Endometrial microvascular endothelial cells (primary cell): ENCODE measurements around the gene BCL2. TPM values are rescaled to one million over a fixed set of nuclear protein-coding genes. Genes with fewer than 3 reads are reported as not detected.
"Not testable (repeated sequence)": the region's sequence is repeated elsewhere in the genome, so short reads cannot be mapped to it uniquely, and the experiment has no call there.

Source experiments
- in situ Hi-C: cut with HindIII; loops from 2 replicates; pipeline ENCODE4 v1.10.0; 2017; ENCODE audit warnings: low sequenced_read_pairs, low pct_unique_long_range_greater_than_20kb; ENCODE audit errors: inconsistent ontology term
- total RNA-seq: library from RNA; depleted of rRNA; stranded (reverse); fragments of >200 nt; gene quantifications from one replicate; pipeline ENCODE4 v1.2.3, GENCODE V29; 2015; ENCODE audit errors: inconsistent ontology term

The BCL2 gene
- total RNA-seq, 1 donor from 2014 or later, result 0.56 TPM

GRCh38 chr18:63197246-63197869, 122.2 kb downstream of the BCL2 start:
- in situ Hi-C loops, result no loop called here

- in situ Hi-C loops, result no loop called here
Measured at GRCh38 chr18:63195326-63196159, 124.0 kb downstream of the BCL2 start.

DNA sequence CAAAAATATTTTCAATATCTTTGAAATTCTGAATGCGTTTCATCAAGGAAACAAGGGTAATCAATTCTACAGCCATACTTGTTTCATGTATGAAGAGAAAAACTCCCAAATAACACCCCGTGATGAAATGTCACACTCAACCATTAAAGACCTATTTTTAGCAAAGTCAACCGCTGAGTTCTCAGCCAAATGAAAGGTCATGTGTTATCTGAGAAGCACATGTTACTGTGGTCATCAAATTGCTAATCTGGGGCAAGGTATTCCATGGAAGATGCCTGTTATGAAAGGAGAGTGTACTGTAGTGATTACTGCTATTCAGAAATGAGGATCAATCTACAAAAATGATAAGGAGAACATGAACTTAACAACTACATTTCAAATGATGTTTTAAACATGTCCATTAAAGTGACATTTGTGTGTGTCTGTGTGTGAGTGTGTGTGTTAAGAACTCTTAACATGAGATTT, 126.7 kb downstream of the BCL2 start:
- in situ Hi-C loops, result no loop called here

DNA sequence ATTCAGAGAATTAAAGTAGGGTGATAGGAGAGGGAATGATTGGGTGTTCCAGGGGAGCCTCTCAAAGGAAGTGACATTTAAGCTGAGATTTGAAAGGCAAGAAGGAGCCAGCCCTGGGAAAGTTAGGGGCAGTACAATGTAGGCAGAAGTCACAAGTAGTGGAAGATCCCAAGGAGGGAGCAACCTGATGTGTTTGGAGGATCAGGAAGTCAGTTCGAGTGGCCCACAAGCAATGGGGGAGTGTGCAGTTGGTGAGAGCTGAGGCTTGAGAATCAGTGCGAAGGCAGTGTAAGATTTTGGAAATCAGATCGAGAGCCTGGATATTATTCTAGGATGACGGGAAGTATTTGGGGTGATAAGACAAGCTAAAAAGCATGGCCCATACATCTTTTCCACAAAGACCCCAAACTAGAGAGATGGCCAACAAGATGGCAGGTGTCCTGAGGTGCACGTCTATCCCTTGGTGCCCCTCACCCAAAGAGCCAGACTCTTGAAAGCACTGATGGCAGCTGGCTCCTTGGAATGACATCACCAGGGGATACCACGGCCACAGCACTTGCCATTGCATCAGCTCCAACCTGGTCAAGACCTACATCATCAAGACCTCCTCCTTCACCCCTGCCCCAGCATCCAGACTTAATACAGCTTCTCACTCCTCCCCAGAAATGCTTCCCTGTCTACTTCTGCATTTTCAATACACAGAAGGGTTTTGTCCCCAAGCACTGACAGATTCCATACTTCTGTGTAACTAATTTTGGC, 127.3 kb downstream of the BCL2 start:
- in situ Hi-C loops, result no loop called here

DNA sequence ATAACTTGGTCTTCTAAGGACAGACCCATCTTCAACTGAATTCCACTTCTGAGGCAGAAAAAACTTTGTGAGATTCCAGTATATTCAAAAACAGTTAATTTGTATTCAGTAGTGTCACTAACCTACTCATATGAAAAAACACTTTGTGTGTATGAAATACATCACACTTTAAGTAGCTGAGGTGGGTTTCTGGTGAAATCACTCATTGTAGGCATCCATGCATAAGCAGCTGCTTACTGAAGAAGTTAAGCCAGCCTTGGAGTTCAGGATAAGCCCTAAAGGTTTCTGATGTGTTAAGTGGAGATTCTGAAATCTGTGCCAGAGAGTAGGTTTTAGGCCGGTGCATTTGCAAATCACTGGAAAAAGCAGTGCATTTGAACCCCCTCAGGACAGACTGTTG, 128.2 kb downstream of the BCL2 start:
- in situ Hi-C loops, result no loop called here

- in situ Hi-C loops, result not testable (repeated sequence)
Measured at GRCh38 chr18:63190838-63191237, 128.7 kb downstream of the BCL2 start.

DNA sequence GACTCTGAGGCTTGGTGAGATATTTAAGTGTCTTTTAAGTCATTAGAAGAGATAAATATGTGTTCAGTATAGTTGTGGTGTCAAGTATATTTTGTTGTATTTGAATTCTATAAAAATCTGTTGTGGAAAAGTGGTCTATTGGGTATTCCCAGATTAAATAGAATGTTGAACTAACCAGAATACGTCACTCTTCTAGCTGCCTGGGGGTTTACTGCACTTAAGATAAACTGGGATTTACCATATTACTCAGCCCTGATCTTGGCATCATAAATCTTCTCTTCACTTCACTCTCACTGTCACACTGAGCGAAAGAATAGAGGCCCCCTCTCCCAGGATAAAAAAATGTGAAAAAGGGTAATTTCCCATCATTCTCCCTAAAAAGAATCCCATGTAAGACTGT, 129.8 kb downstream of the BCL2 start:
- in situ Hi-C loops, result no loop called here

DNA sequence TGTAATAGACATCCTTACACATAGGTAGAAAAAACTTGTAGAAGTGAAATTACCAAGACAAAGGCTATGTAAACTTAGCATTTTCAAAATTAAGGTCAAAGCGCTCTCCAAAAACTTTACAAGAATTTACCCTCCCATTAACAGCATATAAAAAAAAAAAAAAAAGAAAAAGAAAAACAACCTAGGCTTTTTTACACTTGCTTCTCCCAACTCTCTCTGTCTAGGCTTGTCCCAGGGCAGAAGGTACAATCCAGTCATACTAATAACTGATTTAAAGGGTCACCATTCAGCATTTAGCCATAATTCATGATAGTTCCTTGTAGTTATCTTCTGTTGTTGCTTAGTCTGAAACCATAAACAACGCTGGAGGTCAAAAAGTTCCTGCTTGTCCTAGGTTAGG, 130.5 kb downstream of the BCL2 start:
- in situ Hi-C loops, result no loop called here

- in situ Hi-C loops, result no loop called here
Measured at GRCh38 chr18:63187791-63188460, 131.6 kb downstream of the BCL2 start.

- in situ Hi-C loops, result no loop called here
Measured at GRCh38 chr18:63187223-63187574, 132.4 kb downstream of the BCL2 start.

DNA sequence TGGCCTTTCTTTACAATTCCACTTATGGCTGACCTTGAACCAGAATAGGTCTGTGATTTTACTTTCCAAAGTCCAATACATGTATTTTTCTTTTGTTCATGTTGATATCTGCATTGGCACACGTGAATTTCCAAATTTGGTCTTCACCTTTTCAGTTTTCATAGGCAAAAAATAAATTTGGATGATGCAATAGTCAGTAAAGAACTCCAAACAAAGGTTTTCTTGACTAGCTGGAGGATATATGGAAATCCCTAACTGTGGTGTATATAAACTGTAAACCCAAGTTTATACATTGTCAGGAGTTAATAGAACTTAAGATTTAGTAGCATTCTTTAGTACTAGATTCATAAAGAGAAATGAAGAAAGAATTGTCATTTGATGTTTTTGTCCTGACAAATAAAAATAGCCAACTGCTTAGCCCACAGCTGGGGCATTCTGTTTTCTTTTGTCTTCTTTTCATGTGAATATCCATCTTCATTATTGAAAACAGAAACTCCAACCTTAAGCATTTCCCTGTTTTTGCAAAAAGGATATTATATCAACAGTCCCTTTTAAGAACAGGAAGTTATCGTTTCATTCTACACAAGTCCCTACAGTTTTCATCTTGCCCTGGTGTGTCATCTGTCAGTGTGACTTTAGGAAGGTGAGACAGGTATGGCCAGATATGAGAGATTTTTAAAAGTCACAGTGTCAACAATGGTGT, 132.9 kb downstream of the BCL2 start:
- in situ Hi-C loops, result no loop called here

DNA sequence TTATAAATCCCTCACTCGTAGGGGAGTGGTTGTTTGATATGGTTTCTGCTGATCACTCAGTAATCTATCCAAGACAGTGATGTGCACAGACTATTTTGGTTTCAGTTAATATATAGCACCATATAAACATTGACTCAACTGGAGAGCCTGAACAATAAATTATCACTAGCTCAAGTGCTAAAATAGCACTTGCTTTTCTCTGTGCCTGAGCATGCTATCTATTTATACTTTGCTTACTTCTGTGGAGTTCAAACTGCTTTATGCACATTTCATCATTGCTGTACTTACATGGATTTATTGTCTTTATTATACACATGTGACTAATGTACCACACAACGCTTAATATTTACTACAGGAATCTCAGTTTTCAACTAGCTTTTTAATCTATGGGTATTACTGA, 133.6 kb downstream of the BCL2 start:
- in situ Hi-C loops, result no loop called here

DNA sequence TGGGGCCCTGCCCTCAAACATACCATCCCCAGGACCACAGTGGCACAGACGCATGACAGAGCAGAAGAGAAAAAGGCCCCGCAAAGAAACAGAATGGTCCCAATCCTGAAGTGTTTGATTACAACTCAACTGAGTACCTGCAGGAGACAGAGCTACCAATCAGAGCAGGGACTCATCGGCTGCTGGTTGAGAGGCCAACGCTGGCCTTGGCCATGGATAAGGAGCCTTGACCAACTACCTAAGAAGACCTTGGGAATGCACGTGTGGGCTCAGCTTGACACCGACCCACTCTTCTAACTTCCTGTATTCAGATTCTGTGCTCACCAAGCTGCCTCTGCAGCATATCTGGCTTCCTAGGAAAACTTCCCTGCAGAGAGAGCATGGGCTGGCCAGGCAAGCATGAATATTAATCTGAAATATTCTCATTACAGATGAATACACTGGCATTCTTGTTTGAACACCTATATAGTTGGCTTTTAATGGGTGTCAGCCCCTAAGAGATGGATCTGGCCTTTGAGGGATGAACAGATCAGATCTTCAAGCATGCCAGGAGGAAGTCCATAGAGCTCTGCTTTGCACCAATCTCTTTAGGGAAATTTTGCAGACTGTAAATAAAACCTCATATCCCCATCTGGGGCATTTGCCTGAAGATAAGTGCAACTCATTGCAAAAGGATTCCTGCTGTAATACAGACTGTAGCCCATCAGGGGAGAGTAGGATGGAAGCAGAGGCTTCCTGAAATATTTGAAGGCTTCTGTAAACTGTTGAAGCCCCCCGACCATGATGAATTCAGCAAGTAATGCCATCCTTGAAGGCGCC, 135.4 kb downstream of the BCL2 start:
- in situ Hi-C loops, result no loop called here

GRCh38 chr18:63183378-63183777, 136.2 kb downstream of the BCL2 start:
- in situ Hi-C loops, result no loop called here

DNA sequence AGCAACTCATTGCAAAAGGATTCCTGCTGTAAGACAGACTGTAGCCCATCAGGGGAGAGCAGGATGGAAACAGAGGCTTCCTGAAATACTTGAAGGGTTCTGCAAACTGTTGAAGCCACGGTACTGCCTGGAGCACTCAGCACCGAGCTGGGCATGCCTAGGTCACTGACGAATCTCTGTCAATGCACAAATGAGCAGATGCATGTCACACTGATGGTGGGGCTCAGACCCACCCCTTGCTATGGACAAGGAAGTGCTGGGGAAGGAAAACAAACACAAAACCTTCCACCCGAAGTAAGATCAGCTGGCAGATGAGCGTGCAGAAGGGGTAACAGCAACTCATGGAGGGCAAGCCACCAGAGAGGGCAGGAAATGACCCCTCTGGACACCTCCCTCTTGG, 136.7 kb downstream of the BCL2 start:
- in situ Hi-C loops, result no loop called here

GRCh38 chr18:63182310-63182772, 137.2 kb downstream of the BCL2 start:
- in situ Hi-C loops, result no loop called here

DNA sequence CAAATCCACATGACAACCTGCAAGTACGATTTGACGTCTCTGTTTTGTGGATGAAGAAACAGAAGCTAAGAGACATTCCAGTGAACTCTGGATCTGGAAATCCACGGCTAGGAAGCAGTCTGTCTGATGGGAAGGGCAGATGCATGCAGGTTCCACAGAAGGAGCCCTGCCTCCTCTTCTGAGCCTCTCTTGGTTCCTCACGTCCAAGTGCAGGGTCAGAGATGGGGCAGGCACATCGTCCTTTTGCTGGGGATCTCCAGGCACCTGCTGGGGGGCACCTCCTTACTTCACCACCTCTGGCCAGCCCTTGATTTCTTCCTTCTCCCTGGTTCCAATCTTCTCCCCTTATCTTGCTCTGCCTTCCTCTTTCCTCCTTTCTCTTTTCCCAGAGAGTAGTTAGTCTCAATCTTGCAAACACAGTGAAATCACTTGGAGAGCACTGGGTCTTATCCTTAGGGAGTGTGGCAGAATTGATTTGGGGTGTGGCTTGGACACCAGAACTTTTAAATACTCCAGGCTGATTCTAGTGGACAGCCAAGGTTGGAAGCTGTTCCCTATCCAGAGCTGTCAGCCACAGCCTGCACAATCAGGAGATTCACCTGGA, 137.8 kb downstream of the BCL2 start:
- in situ Hi-C loops, result no loop called here
